Chondrocyte (in vitro differentiated cells): Measurements from ENCODE around the gene ATG5. TPM values are rescaled to one million over a fixed set of nuclear protein-coding genes. Genes with fewer than 3 reads are reported as not detected.

Source experiments
- DNase-seq: peaks from one replicate; pipeline ENCODE4 v3.0.0; 2021; ENCODE audit warnings: mixed read lengths, low spot score
- H3K27ac Mint-ChIP-seq: one replicate; pipeline ENCODE4 v1.8.0; 2021; ENCODE audit warnings: mild to moderate bottlenecking, moderate library complexity, mixed read lengths; ENCODE audit not compliant: unreplicated experiment
- H3K27me3 Mint-ChIP-seq: 2 replicates; pipeline ENCODE4 v1.8.0; 2021; ENCODE audit warnings: low read depth, mixed read lengths
- H3K36me3 Mint-ChIP-seq: 2 replicates; pipeline ENCODE4 v1.8.0; 2021; ENCODE audit warnings: low read depth, mixed read lengths
- H3K4me1 Mint-ChIP-seq: 2 replicates; pipeline ENCODE4 v1.8.0; 2021; ENCODE audit warnings: low read depth, mild to moderate bottlenecking, mixed read lengths
- H3K4me3 Mint-ChIP-seq: one replicate; pipeline ENCODE4 v1.8.0; 2021; ENCODE audit warnings: mild to moderate bottlenecking, moderate library complexity, mixed read lengths; ENCODE audit not compliant: unreplicated experiment
- H3K9me3 Mint-ChIP-seq: 2 replicates; pipeline ENCODE4 v1.8.0; 2021; ENCODE audit warnings: low read depth, mixed read lengths
- CTCF ChIP-seq: fragments of 200-600 bp; sonication (generic); IDR thresholded peaks from 2 replicates; pipeline ENCODE4 v1.5.0; 2021; ENCODE audit warnings: antibody characterized with exemption, mild to moderate bottlenecking, moderate library complexity
- total RNA-seq: library from RNA; stranded (reverse); gene quantifications from 3 replicates; pipeline ENCODE4 v1.2.1, GENCODE V29; 2021

Gene ATG5
- total RNA-seq, 1 donor from 2014 or later, result 23.7 TPM

- no peak for DNase-seq
- H3K36me3 Mint-ChIP-seq, result peaks cover 1% of the 10 kb centered on the region
- no peaks in the 10 kb centered on the region for H3K9me3 Mint-ChIP-seq
- no peak for TF ChIP-seq CTCF
- no peak overlapping the region for H3K27ac Mint-ChIP-seq
- no peaks in the 10 kb centered on the region for H3K4me1 Mint-ChIP-seq
- H3K27me3 Mint-ChIP-seq, result no peaks in the 10 kb centered on the region
- no peak overlapping the region for H3K4me3 Mint-ChIP-seq
Measured at GRCh38 chr6:106214531-106214930, 111.0 kb downstream of the ATG5 start.

DNA sequence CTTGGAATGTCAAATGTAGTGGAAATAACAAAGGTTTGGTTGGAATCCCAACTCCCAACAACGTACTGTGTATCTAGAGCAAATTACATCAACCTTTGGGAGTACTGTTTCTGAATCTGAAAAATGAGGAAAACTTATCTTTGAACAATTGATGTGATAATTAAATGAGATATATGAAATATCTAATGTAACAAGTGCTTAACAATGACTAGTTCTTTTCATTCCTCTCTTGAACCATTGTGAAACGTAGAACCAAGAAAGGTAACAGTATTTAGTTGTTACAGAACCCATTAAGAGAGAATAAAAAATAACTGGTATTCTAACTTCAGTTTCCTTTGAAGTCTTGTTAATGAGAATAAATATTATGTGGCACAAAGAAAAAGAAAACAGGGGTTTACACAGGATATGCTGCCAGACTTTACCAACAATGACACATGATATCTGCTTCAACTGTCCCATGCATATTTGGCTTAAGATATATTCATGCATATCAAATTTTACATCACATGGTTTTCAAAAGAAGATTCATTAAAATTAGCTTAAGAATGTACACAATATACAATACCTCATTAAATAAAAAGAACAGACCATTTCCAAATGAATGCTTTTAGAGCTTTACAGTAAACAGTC lies 111.8 kb downstream of the ATG5 start:
- Mint-ChIP-seq H3K27me3 (no peaks in the 10 kb centered on the region), H3K4me3 (no peak overlapping the region), H3K27ac (no peak overlapping the region), H3K36me3 (peaks cover 1% of the 10 kb centered on the region), H3K9me3 (no peaks in the 10 kb centered on the region), H3K4me1 (no peaks in the 10 kb centered on the region)
- DNase-seq, result no peak
- TF ChIP-seq CTCF, result no peak

GRCh38 chr6:106212576-106212975 lies 113.0 kb downstream of the ATG5 start:
- H3K36me3 Mint-ChIP-seq, result peaks cover 1% of the 10 kb centered on the region
- H3K27ac Mint-ChIP-seq, result no peak overlapping the region
- TF ChIP-seq CTCF, result no peak
- H3K4me3 Mint-ChIP-seq, result no peak overlapping the region
- H3K9me3 Mint-ChIP-seq, result no peaks in the 10 kb centered on the region
- no peak for DNase-seq
- no peaks in the 10 kb centered on the region for H3K27me3 Mint-ChIP-seq
- no peaks in the 10 kb centered on the region for H3K4me1 Mint-ChIP-seq

GRCh38 chr6:106206905-106207304 lies 118.7 kb downstream of the ATG5 start:
- Mint-ChIP-seq H3K4me3 (no peak overlapping the region), H3K4me1 (no peaks in the 10 kb centered on the region), H3K27ac (no peak overlapping the region), H3K27me3 (no peaks in the 10 kb centered on the region), H3K9me3 (no peaks in the 10 kb centered on the region), H3K36me3 (peaks cover 1% of the 10 kb centered on the region)
- DNase-seq, result no peak
- no peak for TF ChIP-seq CTCF

DNA sequence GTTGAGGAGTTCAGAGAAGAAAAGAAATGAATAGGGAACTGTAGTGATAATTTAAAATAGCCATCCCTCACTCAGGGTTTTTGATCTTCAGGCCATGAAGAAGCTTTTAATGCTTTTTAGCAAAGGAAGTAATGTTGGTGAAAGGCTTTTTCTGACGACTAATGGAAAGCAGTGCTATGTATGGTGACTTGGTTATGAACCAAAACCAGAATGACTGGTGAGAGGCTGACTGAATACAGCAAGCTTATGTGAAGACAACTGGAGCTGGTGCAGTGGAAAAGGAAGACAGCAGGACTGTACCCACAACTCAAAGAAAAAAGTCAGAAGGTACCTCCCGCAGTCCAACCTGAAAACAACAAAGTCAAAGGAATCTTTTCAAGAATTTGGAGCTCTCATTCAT lies 120.6 kb downstream of the ATG5 start:
- Mint-ChIP-seq H3K9me3 (no peaks in the 10 kb centered on the region), H3K4me1 (peaks cover 2% of the 10 kb centered on the region), H3K36me3 (no peaks in the 10 kb centered on the region), H3K4me3 (no peak overlapping the region), H3K27me3 (no peaks in the 10 kb centered on the region), H3K27ac (no peak overlapping the region)
- DNase-seq, result no peak
- TF ChIP-seq CTCF, result no peak
